ENCODE results near the gene ADCYAP1R1.

- TF ChIP-seq, protein P1, sequence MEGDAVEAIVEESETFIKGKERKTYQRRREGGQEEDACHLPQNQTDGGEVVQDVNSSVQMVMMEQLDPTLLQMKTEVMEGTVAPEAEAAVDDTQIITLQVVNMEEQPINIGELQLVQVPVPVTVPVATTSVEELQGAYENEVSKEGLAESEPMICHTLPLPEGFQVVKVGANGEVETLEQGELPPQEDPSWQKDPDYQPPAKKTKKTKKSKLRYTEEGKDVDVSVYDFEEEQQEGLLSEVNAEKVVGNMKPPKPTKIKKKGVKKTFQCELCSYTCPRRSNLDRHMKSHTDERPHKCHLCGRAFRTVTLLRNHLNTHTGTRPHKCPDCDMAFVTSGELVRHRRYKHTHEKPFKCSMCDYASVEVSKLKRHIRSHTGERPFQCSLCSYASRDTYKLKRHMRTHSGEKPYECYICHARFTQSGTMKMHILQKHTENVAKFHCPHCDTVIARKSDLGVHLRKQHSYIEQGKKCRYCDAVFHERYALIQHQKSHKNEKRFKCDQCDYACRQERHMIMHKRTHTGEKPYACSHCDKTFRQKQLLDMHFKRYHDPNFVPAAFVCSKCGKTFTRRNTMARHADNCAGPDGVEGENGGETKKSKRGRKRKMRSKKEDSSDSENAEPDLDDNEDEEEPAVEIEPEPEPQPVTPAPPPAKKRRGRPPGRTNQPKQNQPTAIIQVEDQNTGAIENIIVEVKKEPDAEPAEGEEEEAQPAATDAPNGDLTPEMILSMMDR (conservative IDR thresholded peaks at IDR 0.05; ENCODE audit: low read length): no peak
- no peak for TF ChIP-seq EZH2phosphoT487 (IDR thresholded peaks at IDR 0.05; ENCODE audit: borderline replicate concordance, low read depth, low read length)
Measured at GRCh38 chr7:31058122-31058521, 6.0 kb downstream of the ADCYAP1R1 start.

Data from OCI-LY7 (cell line).